Activated naive CD8-positive, alpha-beta T cell (primary cell): Measurements from ENCODE around the gene NCAM2.

Experiments
- H3K27ac Mint-ChIP-seq: one replicate; pipeline ENCODE4 v1.8.0; 2021; ENCODE audit warnings: mixed read lengths
- H3K27me3 Mint-ChIP-seq: one replicate; pipeline ENCODE4 v1.8.0; 2021; ENCODE audit warnings: mixed read lengths
- H3K36me3 Mint-ChIP-seq: one replicate; pipeline ENCODE4 v1.8.0; 2021; ENCODE audit warnings: mixed read lengths
- H3K4me1 Mint-ChIP-seq: one replicate; pipeline ENCODE4 v1.8.0; 2021; ENCODE audit warnings: low read depth, mixed read lengths
- H3K4me3 Mint-ChIP-seq: one replicate; pipeline ENCODE4 v1.8.0; 2021; ENCODE audit warnings: mild to moderate bottlenecking, mixed read lengths
- H3K9me3 Mint-ChIP-seq: one replicate; pipeline ENCODE4 v1.8.0; 2021; ENCODE audit warnings: low read depth, mixed read lengths

The NCAM2 gene

GRCh38 chr21:20997636-20998455, at the start of gene NCAM2:
TSS of gene NCAM2 (plus strand) at chr21:20998409.
- Mint-ChIP-seq H3K4me3 (peak within 1 kb of the TSS; percentile 81), H3K27me3 (peaks cover 15% of the 10 kb centered on the region), H3K9me3 (no peaks in the 10 kb centered on the region), H3K36me3 (no peaks in the 10 kb centered on the region), H3K4me1 (peaks cover 6% of the 10 kb centered on the region), H3K27ac (no peak within 1 kb of the TSS)

GRCh38 chr21:20949884-20950283, 48.3 kb upstream of the NCAM2 start:
- H3K9me3 Mint-ChIP-seq: no peaks in the 10 kb centered on the region
- no peaks in the 10 kb centered on the region for H3K27me3 Mint-ChIP-seq
- H3K4me3 Mint-ChIP-seq: no peak overlapping the region
- no peaks in the 10 kb centered on the region for H3K4me1 Mint-ChIP-seq
- no peaks in the 10 kb centered on the region for H3K36me3 Mint-ChIP-seq
- no peak overlapping the region for H3K27ac Mint-ChIP-seq

- H3K4me1 Mint-ChIP-seq: no peaks in the 10 kb centered on the region
- H3K4me3 Mint-ChIP-seq: no peak overlapping the region
- no peaks in the 10 kb centered on the region for H3K36me3 Mint-ChIP-seq
- H3K9me3 Mint-ChIP-seq: no peaks in the 10 kb centered on the region
- no peaks in the 10 kb centered on the region for H3K27me3 Mint-ChIP-seq
- H3K27ac Mint-ChIP-seq: no peak overlapping the region
These were observed 32.4 kb upstream of the NCAM2 start for GRCh38 chr21:20965816-20966215.

GRCh38 chr21:20968391-20968790, 29.8 kb upstream of the NCAM2 start:
- Mint-ChIP-seq H3K36me3 (no peaks in the 10 kb centered on the region), H3K9me3 (no peaks in the 10 kb centered on the region), H3K4me3 (no peak overlapping the region), H3K4me1 (no peaks in the 10 kb centered on the region), H3K27me3 (no peaks in the 10 kb centered on the region), H3K27ac (no peak overlapping the region)

GRCh38 chr21:20970691-20971090, 27.5 kb upstream of the NCAM2 start:
- no peaks in the 10 kb centered on the region for H3K36me3 Mint-ChIP-seq
- no peak overlapping the region for H3K27ac Mint-ChIP-seq
- no peaks in the 10 kb centered on the region for H3K9me3 Mint-ChIP-seq
- H3K27me3 Mint-ChIP-seq: no peaks in the 10 kb centered on the region
- no peaks in the 10 kb centered on the region for H3K4me1 Mint-ChIP-seq
- H3K4me3 Mint-ChIP-seq: no peak overlapping the region

- no peak overlapping the region for H3K4me3 Mint-ChIP-seq
- no peak overlapping the region for H3K27ac Mint-ChIP-seq
- H3K27me3 Mint-ChIP-seq: no peaks in the 10 kb centered on the region
These were observed 26.8 kb upstream of the NCAM2 start for GRCh38 chr21:20971296-20971921.

GRCh38 chr21:20994790-20995189, 3.4 kb upstream of the NCAM2 start:
- H3K4me3 Mint-ChIP-seq: no peak overlapping the region
- H3K27me3 Mint-ChIP-seq: peaks cover 6% of the 10 kb centered on the region
- H3K4me1 Mint-ChIP-seq: peaks cover 6% of the 10 kb centered on the region
- H3K27ac Mint-ChIP-seq: no peak overlapping the region
- no peaks in the 10 kb centered on the region for H3K36me3 Mint-ChIP-seq
- H3K9me3 Mint-ChIP-seq: no peaks in the 10 kb centered on the region

More at GRCh38 chr21:20971296-20971921, 26.8 kb upstream of the NCAM2 start:
- no peaks in the 10 kb centered on the region for H3K9me3 Mint-ChIP-seq
- no peaks in the 10 kb centered on the region for H3K36me3 Mint-ChIP-seq
- H3K4me1 Mint-ChIP-seq: no peaks in the 10 kb centered on the region

GRCh38 chr21:20996421-20997310, 1.5 kb upstream of the NCAM2 start:
- no peaks in the 10 kb centered on the region for H3K36me3 Mint-ChIP-seq
- no peak overlapping the region for H3K27ac Mint-ChIP-seq
- peaks cover 15% of the 10 kb centered on the region for H3K27me3 Mint-ChIP-seq
- H3K4me1 Mint-ChIP-seq: peaks cover 6% of the 10 kb centered on the region
- peak overlapping the region; percentile 65 for H3K4me3 Mint-ChIP-seq
- H3K9me3 Mint-ChIP-seq: no peaks in the 10 kb centered on the region

- peak overlapping the region; percentile 65 for H3K4me3 Mint-ChIP-seq
- peaks cover 6% of the 10 kb centered on the region for H3K4me1 Mint-ChIP-seq
- H3K27me3 Mint-ChIP-seq: peaks cover 15% of the 10 kb centered on the region
- H3K9me3 Mint-ChIP-seq: no peaks in the 10 kb centered on the region
- no peak overlapping the region for H3K27ac Mint-ChIP-seq
- no peaks in the 10 kb centered on the region for H3K36me3 Mint-ChIP-seq
These were observed 936 bp upstream of the NCAM2 start for GRCh38 chr21:20997311-20997635.

- H3K4me3 Mint-ChIP-seq: peak overlapping the region; percentile 81
- H3K27me3 Mint-ChIP-seq: peaks cover 15% of the 10 kb centered on the region
- no peaks in the 10 kb centered on the region for H3K9me3 Mint-ChIP-seq
- no peak overlapping the region for H3K27ac Mint-ChIP-seq
- H3K36me3 Mint-ChIP-seq: no peaks in the 10 kb centered on the region
- H3K4me1 Mint-ChIP-seq: peaks cover 6% of the 10 kb centered on the region
These were observed 214 bp downstream of the NCAM2 start for GRCh38 chr21:20998456-20998789.

- Mint-ChIP-seq H3K4me1 (peaks cover 6% of the 10 kb centered on the region), H3K36me3 (no peaks in the 10 kb centered on the region), H3K4me3 (peak overlapping the region; percentile 81), H3K9me3 (no peaks in the 10 kb centered on the region), H3K27ac (no peak overlapping the region), H3K27me3 (peaks cover 15% of the 10 kb centered on the region)
These were observed 677 bp downstream of the NCAM2 start for GRCh38 chr21:20998886-20999285.

- no peak overlapping the region for H3K27ac Mint-ChIP-seq
- peaks cover 17% of the 10 kb centered on the region for H3K27me3 Mint-ChIP-seq
- H3K4me1 Mint-ChIP-seq: peaks cover 6% of the 10 kb centered on the region
- H3K36me3 Mint-ChIP-seq: no peaks in the 10 kb centered on the region
- H3K4me3 Mint-ChIP-seq: no peak overlapping the region
- no peaks in the 10 kb centered on the region for H3K9me3 Mint-ChIP-seq
These were observed 1.4 kb downstream of the NCAM2 start for GRCh38 chr21:20999659-21000058.

GRCh38 chr21:21000591-21001175, 2.5 kb downstream of the NCAM2 start:
- no peak overlapping the region for H3K27ac Mint-ChIP-seq
- H3K36me3 Mint-ChIP-seq: no peaks in the 10 kb centered on the region
- peaks cover 21% of the 10 kb centered on the region for H3K27me3 Mint-ChIP-seq
- H3K4me1 Mint-ChIP-seq: peaks cover 6% of the 10 kb centered on the region
- no peak overlapping the region for H3K4me3 Mint-ChIP-seq
- H3K9me3 Mint-ChIP-seq: no peaks in the 10 kb centered on the region

- Mint-ChIP-seq H3K4me3 (no peak overlapping the region), H3K27ac (no peak overlapping the region)
These were observed 3.4 kb downstream of the NCAM2 start for GRCh38 chr21:21001591-21002100.

More at GRCh38 chr21:21001591-21002100, 3.4 kb downstream of the NCAM2 start:
- Mint-ChIP-seq H3K9me3 (no peaks in the 10 kb centered on the region), H3K4me1 (peaks cover 6% of the 10 kb centered on the region), H3K36me3 (no peaks in the 10 kb centered on the region), H3K27me3 (peaks cover 21% of the 10 kb centered on the region)
